ENCODE measurements around the gene ANKRD7.
"Not testable (repeated sequence)": the region's sequence is repeated elsewhere in the genome, so short reads cannot be mapped to it uniquely, and the experiment has no call there.

Gene ANKRD7

GRCh38 chr7:118239014-118239413 lies 14.5 kb downstream of the ANKRD7 start:
- DNase-seq, result no peak

GRCh38 chr7:118240320-118240719 lies 15.8 kb downstream of the ANKRD7 start:
- DNase-seq, result not testable (repeated sequence)

GRCh38 chr7:118243695-118244094 lies 19.2 kb downstream of the ANKRD7 start:
- no peak for DNase-seq

GRCh38 chr7:118245267-118246040 lies 20.9 kb downstream of the ANKRD7 start:
- DNase-seq, result no peak

GRCh38 chr7:118250860-118251494 lies 26.5 kb downstream of the ANKRD7 start:
- no peak for DNase-seq

- DNase-seq, result no peak
These were observed 27.6 kb downstream of the ANKRD7 start for GRCh38 chr7:118252087-118252486.

- DNase-seq, result peak in 1 of 2 donors; percentile 10
These were observed 34.6 kb downstream of the ANKRD7 start for GRCh38 chr7:118259115-118259514.

- DNase-seq, result no peak
These were observed 40.3 kb downstream of the ANKRD7 start for GRCh38 chr7:118264836-118265235.

GRCh38 chr7:118280319-118281012 lies 56.0 kb downstream of the ANKRD7 start:
- no peak for DNase-seq

GRCh38 chr7:118281196-118281595 lies 56.7 kb downstream of the ANKRD7 start:
- DNase-seq, result no peak

- DNase-seq, result no peak
These were observed 60.9 kb downstream of the ANKRD7 start for GRCh38 chr7:118285358-118285757.

- DNase-seq, result no peak
These were observed 61.6 kb downstream of the ANKRD7 start for GRCh38 chr7:118286131-118286530.

GRCh38 chr7:118288098-118288497 lies 63.6 kb downstream of the ANKRD7 start:
- no peak for DNase-seq

GRCh38 chr7:118289476-118289875 lies 65.0 kb downstream of the ANKRD7 start:
- DNase-seq, result no peak

Data from inflammatory macrophage (primary cell).